AG09319 (cell line): ENCODE data around the gene MTAP.

Source experiments
- DNase-seq: peaks from one replicate; pipeline ENCODE4 v3.0.0-alpha.2; 2010; ENCODE audit warnings: low read depth; ENCODE audit errors: extremely low read depth
- TF ChIP-seq, protein P1 (sequence below): IDR thresholded peaks from 2 replicates; pipeline ENCODE4 v1.5.1; 2011; ENCODE audit warnings: low read depth, mild to moderate bottlenecking, inconsistent platforms, low read length, moderate library complexity

The MTAP gene

DNA sequence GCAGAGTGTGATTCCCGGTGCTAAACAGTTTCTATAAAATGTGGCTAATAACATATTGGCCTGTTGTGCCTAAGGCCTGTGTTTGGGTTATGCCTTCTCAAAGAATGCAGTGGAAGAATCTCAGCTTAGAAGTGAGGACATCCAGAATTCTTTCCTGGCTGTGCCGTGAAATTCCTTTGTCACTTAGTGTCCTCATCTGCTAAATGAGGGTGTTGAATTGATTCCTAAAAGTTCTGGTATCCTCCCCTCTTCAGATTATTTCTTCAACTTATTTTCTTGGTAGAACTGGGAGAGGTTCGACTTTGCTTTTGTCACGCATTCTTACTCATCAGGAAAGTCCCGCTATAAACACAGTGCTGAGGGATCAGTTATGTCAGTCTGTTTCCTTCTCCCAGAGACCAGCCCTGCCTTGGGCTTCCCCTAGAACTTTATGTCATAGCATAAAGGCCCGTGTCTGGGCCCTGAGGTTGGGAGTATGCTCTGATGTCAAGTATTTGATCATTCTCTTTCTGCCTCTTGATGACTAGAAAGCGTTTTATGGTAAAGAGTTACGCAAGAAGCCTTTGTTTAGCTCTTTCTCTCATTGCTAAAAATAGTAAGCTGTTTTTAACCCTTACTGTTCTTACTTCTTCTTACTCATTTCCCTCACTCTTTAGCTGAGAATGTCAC lies 29.5 kb downstream of the MTAP start:
- TF ChIP-seq, protein P1, sequence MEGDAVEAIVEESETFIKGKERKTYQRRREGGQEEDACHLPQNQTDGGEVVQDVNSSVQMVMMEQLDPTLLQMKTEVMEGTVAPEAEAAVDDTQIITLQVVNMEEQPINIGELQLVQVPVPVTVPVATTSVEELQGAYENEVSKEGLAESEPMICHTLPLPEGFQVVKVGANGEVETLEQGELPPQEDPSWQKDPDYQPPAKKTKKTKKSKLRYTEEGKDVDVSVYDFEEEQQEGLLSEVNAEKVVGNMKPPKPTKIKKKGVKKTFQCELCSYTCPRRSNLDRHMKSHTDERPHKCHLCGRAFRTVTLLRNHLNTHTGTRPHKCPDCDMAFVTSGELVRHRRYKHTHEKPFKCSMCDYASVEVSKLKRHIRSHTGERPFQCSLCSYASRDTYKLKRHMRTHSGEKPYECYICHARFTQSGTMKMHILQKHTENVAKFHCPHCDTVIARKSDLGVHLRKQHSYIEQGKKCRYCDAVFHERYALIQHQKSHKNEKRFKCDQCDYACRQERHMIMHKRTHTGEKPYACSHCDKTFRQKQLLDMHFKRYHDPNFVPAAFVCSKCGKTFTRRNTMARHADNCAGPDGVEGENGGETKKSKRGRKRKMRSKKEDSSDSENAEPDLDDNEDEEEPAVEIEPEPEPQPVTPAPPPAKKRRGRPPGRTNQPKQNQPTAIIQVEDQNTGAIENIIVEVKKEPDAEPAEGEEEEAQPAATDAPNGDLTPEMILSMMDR: no peak
- DNase-seq: peak; percentile 55

DNA sequence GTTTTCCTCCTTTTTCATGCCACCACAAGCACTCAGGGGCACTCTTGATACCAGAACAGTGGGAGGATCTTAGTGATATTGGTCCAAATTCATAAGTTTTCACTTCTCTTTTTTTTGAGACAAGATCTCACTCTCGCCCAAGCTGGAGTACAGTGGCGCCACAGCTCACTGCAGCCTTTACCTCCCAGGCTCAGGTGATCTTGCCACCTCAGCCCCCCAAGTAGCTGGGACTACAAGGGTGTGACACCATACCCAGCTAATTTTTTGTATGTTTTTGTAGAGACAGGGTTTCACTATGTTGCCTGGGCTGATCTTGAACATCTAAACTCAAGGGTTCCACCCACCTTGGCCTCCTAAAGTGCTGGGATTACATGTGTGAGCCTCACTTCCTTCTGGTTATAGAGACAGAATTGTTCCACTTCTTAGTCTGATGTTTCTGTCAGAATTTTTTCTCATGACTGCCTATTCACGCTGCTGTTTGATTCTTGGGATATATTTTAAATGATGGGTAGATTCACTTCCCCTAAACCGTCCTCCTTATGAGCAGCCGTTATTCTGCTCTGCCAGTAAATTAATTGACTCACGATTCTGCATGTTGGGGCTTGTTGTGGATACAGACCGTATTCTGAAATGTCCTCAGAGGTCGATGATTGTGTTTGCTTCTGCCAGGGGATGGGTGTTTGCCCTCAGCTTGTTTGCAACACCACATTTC lies 30.8 kb downstream of the MTAP start:
- DNase-seq: no peak
- TF ChIP-seq, protein P1: no peak

DNA sequence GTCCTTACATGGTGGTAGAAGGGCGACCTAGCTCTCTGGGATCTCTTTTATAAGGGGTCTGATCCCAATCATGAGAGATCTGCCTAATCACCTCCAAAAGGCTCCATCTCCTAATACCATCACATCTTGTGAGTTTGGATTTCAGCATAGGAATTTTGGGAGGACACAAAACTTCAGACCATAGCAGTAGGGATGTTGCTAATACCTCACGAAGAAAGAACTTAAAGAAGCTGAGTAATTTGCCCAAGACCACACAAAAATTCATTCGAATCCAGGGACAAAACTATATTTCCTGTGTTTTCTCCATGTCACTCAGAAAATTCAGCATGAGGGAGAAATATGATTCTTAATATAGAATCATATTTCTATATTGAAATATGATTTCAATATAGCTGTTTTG lies 32.7 kb downstream of the MTAP start:
- TF ChIP-seq, protein P1: no peak
- DNase-seq: no peak

DNA sequence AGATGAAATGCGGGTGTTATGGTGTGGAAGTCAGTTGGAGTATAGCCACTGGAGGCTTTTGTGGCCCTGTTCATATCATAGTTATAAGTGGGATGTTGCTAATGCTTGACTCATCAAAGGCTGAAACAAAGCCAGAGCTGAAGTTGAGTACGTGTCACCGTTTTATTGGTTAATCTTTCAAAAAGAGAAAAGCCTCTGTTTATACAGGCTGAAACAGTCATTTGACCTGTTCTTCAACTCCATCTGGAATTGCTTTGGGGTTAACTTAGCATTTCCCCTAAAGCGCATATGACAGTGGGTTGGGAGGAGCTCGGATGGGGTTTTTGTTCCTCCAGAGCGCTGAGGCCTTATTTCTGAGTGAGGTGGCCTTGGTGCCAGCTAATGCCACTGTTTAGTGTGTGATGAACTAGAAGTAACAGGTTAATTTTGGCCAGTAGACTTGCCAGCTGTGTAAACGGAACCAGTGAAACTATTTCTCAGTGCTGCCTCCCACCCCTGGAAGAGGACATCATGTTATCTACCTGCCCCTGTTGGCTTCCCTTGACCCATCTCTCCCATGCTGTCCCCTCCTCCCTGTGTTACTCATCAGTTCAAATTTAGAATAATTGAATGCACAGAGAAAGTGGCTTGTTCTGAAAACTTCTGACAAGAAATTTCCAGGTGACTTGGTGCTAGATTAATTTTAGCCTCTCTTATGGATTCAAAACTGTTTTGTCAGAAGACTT lies 34.2 kb downstream of the MTAP start:
- peak; percentile 92 for DNase-seq
- TF ChIP-seq, protein P1: no peak

- TF ChIP-seq, protein P1: no peak
- DNase-seq: no peak
These were observed 35.1 kb downstream of the MTAP start for GRCh38 chr9:21837501-21837900.

- no peak for DNase-seq
- TF ChIP-seq, protein P1: no peak
These were observed 38.2 kb downstream of the MTAP start for GRCh38 chr9:21840647-21841046.

- TF ChIP-seq, protein P1: no peak
- DNase-seq: no peak
These were observed 38.7 kb downstream of the MTAP start for GRCh38 chr9:21841133-21841532.
